Gastrocnemius medialis (tissue), 4 donors: ENCODE results near the gene CEP350.

Source experiments
- POLR2A ChIP-seq, 2 donors: fragments of 450-650 bp; IDR thresholded peaks; one replicate each; pipeline ENCODE4 v1.6.1; 2017; ENCODE audit warnings: antibody characterized with exemption in 2 of 2, mild to moderate bottlenecking in 2 of 2, moderate library complexity in 2 of 2
- TF ChIP-seq, protein P1 (sequence below), 5 experiments: fragments of 450-650 bp in 3 of 5; fragments of 200-600 bp in 2 of 5; sonication (generic) in 2 of 5; IDR thresholded peaks in 4 of 5; conservative IDR thresholded peaks in 1 of 5; 1 replicate in 4 of 5; 2 replicates in 1 of 5; pipeline ENCODE4 v1.5.1; 2016 to 2019; ENCODE audit warnings: antibody characterized with exemption in 5 of 5, mild to moderate bottlenecking in 3 of 5, moderate library complexity in 3 of 5

DNA sequence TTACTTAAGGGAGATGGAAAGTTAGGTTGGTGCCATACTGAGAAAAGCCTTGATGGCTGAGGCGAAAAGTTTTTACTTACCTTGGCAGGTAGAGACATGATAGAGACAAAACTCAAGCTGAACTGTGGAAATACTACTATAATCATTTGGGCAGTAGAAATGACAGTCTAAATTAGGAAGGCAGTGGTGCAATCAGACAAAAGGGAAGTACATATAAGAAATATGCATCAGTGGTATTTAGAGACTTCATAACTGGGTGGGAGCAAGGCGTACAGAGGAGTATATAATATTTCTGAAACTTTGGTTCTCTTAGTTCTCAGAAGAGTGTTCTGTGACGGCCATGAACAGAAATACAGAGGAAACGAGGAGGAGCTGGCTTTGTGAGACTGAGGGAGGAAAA is 2.4 kb upstream of the CEP350 start:
- TF ChIP-seq, protein P1, sequence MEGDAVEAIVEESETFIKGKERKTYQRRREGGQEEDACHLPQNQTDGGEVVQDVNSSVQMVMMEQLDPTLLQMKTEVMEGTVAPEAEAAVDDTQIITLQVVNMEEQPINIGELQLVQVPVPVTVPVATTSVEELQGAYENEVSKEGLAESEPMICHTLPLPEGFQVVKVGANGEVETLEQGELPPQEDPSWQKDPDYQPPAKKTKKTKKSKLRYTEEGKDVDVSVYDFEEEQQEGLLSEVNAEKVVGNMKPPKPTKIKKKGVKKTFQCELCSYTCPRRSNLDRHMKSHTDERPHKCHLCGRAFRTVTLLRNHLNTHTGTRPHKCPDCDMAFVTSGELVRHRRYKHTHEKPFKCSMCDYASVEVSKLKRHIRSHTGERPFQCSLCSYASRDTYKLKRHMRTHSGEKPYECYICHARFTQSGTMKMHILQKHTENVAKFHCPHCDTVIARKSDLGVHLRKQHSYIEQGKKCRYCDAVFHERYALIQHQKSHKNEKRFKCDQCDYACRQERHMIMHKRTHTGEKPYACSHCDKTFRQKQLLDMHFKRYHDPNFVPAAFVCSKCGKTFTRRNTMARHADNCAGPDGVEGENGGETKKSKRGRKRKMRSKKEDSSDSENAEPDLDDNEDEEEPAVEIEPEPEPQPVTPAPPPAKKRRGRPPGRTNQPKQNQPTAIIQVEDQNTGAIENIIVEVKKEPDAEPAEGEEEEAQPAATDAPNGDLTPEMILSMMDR (IDR thresholded peaks at IDR 0.05 in 4 of 5, conservative IDR thresholded peaks at IDR 0.05 in 1 of 5), result no peak
- no peak for TF ChIP-seq POLR2A (IDR thresholded peaks at IDR 0.05)
